Measurements from ENCODE around the gene RPS21. TPM values are rescaled to one million over a fixed set of nuclear protein-coding genes. Genes with fewer than 3 reads are reported as not detected.

RPS21 gene
- total RNA-seq, 2 donors from 2014 or later, result 1,025 to 2,724 TPM

GRCh38 chr20:62354811-62355341, 32.0 kb upstream of the RPS21 start:
- Histone ChIP-seq H3K9me3 (no peaks in the 10 kb centered on the region), H3K4me3 (peak overlapping the region; percentile 69), H3K36me3 (peaks cover 20% of the 10 kb centered on the region), H3K4me1 (ENCODE audit: control insufficient read depth in 1 of 2, low read depth in 2 of 2) (peaks cover 66 to 79% of the 10 kb centered on the region in 2 donors), H3K27me3 (replicated peaks; ENCODE audit: insufficient read depth) (no peaks in the 10 kb centered on the region), H3K27ac (peak overlapping the region; percentile 94 to 100)
- TF ChIP-seq, protein P1, sequence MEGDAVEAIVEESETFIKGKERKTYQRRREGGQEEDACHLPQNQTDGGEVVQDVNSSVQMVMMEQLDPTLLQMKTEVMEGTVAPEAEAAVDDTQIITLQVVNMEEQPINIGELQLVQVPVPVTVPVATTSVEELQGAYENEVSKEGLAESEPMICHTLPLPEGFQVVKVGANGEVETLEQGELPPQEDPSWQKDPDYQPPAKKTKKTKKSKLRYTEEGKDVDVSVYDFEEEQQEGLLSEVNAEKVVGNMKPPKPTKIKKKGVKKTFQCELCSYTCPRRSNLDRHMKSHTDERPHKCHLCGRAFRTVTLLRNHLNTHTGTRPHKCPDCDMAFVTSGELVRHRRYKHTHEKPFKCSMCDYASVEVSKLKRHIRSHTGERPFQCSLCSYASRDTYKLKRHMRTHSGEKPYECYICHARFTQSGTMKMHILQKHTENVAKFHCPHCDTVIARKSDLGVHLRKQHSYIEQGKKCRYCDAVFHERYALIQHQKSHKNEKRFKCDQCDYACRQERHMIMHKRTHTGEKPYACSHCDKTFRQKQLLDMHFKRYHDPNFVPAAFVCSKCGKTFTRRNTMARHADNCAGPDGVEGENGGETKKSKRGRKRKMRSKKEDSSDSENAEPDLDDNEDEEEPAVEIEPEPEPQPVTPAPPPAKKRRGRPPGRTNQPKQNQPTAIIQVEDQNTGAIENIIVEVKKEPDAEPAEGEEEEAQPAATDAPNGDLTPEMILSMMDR (IDR thresholded peaks at IDR 0.05), result no peak
- DNase-seq (ENCODE audit: low spot score) (no peak), ATAC-seq (ENCODE audit: insufficient number of reproducible peaks, low FRiP score, low read depth) (no peak)

- peaks cover 18% of the 10 kb centered on the region for H3K36me3 ChIP-seq
- ATAC-seq (ENCODE audit: insufficient number of reproducible peaks, low FRiP score, low read depth) (peak; percentile 32), DNase-seq (ENCODE audit: low spot score) (no peak)
- H3K9me3 ChIP-seq, result no peaks in the 10 kb centered on the region
- TF ChIP-seq, protein P1 (IDR thresholded peaks at IDR 0.05), result no peak
- peak overlapping the region; percentile 69 for H3K4me3 ChIP-seq
- peaks cover 67 to 81% of the 10 kb centered on the region in 2 donors for H3K4me1 ChIP-seq (ENCODE audit: control insufficient read depth in 1 of 2, low read depth in 2 of 2)
- H3K27me3 ChIP-seq (replicated peaks; ENCODE audit: insufficient read depth), result no peaks in the 10 kb centered on the region
- peak overlapping the region; percentile 94 to 100 for H3K27ac ChIP-seq
These were observed 31.4 kb upstream of the RPS21 start for GRCh38 chr20:62355516-62355877.

GRCh38 chr20:62355878-62356588, 30.9 kb upstream of the RPS21 start:
- no peaks in the 10 kb centered on the region for H3K9me3 ChIP-seq
- H3K36me3 ChIP-seq, result peaks cover 12% of the 10 kb centered on the region
- peak; percentile 36 for ATAC-seq (ENCODE audit: insufficient number of reproducible peaks, low FRiP score, low read depth)
- H3K4me3 ChIP-seq, result peak overlapping the region; percentile 69
- DNase-seq (ENCODE audit: low spot score), result no peak
- H3K27me3 ChIP-seq (replicated peaks; ENCODE audit: insufficient read depth), result no peaks in the 10 kb centered on the region
- peak overlapping the region; percentile 94 to 100 for H3K27ac ChIP-seq
- H3K4me1 ChIP-seq (ENCODE audit: control insufficient read depth in 1 of 2, low read depth in 2 of 2), result peaks cover 67 to 86% of the 10 kb centered on the region in 2 donors
- TF ChIP-seq, protein P1 (IDR thresholded peaks at IDR 0.05), result no peak

DNA sequence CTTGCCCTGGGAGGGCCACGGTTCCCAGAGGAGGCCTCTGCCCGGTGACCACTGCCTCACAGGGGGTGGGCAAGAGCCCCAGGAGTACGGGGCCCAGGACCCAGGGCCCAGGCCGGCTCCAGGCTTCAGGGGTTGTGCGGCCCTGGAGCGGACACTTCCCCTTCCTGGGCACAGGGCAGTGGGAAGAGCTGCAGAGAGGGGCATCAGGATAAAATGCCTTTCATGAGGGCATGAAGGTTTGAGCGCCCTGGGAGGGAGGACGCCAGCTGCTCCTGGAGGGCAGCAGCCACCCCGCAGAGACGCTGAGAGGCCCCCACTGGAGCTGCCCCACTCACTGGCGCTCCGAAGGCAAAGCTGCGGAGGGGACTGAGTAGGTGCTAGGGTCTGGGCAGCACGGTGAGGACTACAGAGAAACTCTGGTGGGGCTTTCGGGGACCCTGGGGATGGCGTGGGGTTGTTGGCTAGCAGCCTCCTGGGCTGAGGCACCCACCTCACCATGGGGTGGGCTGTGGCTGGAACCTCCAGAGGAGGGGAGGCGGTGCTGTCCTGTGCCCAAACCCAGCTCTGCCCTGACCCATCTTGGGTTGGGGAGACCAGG, 30.2 kb upstream of the RPS21 start:
- peak overlapping the region; percentile 94 to 100 for H3K27ac ChIP-seq
- DNase-seq (ENCODE audit: low spot score), result no peak
- TF ChIP-seq, protein P1 (IDR thresholded peaks at IDR 0.05), result no peak
- peak overlapping the region; percentile 69 for H3K4me3 ChIP-seq
- ATAC-seq (ENCODE audit: insufficient number of reproducible peaks, low FRiP score, low read depth), result no peak
- H3K4me1 ChIP-seq (ENCODE audit: control insufficient read depth in 1 of 2, low read depth in 2 of 2), result peaks cover 73 to 92% of the 10 kb centered on the region in 2 donors
- H3K27me3 ChIP-seq (replicated peaks; ENCODE audit: insufficient read depth), result no peaks in the 10 kb centered on the region
- peaks cover 7% of the 10 kb centered on the region for H3K36me3 ChIP-seq
- no peaks in the 10 kb centered on the region for H3K9me3 ChIP-seq

- peak; percentile 65 for DNase-seq (ENCODE audit: low spot score)
- peaks cover 1% of the 10 kb centered on the region for H3K36me3 ChIP-seq
- H3K4me3 ChIP-seq, result peak overlapping the region; percentile 69
- H3K27ac ChIP-seq, result peak overlapping the region; percentile 94 to 100
- no peaks in the 10 kb centered on the region for H3K27me3 ChIP-seq (replicated peaks; ENCODE audit: insufficient read depth)
- TF ChIP-seq, protein P1 (IDR thresholded peaks at IDR 0.05), result no peak
- peak; percentile 38 for ATAC-seq (ENCODE audit: insufficient number of reproducible peaks, low FRiP score, low read depth)
- H3K9me3 ChIP-seq, result no peaks in the 10 kb centered on the region
- peaks cover 77 to 95% of the 10 kb centered on the region in 2 donors for H3K4me1 ChIP-seq (ENCODE audit: control insufficient read depth in 1 of 2, low read depth in 2 of 2)
These were observed 29.7 kb upstream of the RPS21 start for GRCh38 chr20:62357187-62357667.

Data from thoracic aorta (tissue), 2 donors.